Measurements from ENCODE around the gene DPH7.
A peak's percentile ranks its signal among the peaks of the same experiment; 100 is the strongest.

DNA sequence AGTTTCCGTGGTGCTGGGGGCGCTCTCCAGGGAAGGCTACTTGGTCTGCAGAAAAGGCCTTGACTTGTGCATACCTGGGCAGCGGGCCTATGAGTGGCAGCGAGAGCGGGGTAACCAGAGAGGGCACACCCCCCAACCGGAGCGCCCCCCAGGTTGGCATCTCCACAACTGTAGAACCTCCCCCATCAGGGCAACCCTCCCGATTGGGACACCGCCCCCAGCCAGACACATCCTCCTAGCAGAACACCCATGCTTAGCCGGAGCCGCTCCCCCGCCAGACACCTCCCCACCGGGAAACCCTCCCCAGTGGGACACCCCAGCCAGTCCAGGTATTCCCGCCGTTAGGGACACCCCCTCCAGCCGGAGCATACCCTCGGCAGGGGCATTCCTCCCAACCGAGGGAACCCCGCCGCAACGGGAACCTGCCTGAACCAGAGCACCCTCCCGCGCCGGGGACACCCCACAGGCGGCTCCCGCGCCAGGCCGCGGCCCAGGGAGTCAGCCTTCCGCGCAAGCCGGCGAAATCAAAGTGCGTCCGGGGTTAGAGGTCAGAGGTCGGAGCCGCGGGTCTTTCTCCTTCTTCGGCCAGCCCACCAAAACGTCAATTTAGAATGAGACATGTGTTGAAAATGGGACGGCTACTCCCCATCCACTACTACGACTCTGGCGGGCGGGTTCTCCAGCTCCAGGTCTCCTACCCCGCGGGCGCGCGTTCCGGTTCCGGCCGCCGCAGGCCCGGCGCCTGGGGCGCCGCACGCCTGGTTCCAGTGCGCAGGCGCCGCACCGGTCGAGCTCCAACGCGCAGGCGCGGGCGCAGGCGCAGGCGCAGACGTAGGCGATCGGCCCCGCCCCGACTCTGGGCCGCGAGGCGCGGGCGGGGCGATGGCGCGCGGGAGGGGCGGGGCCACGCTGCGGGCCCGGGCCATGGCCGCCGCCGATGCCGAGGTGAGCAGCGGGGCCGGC lies 39.7 kb upstream of the DPH7 start, which contains the start of gene EHMT1:
- TF ChIP-seq, protein P1, sequence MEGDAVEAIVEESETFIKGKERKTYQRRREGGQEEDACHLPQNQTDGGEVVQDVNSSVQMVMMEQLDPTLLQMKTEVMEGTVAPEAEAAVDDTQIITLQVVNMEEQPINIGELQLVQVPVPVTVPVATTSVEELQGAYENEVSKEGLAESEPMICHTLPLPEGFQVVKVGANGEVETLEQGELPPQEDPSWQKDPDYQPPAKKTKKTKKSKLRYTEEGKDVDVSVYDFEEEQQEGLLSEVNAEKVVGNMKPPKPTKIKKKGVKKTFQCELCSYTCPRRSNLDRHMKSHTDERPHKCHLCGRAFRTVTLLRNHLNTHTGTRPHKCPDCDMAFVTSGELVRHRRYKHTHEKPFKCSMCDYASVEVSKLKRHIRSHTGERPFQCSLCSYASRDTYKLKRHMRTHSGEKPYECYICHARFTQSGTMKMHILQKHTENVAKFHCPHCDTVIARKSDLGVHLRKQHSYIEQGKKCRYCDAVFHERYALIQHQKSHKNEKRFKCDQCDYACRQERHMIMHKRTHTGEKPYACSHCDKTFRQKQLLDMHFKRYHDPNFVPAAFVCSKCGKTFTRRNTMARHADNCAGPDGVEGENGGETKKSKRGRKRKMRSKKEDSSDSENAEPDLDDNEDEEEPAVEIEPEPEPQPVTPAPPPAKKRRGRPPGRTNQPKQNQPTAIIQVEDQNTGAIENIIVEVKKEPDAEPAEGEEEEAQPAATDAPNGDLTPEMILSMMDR (IDR thresholded peaks at IDR 0.05 in 8 of 11, conservative IDR thresholded peaks at IDR 0.05 in 3 of 11), result peak in 1 of 11 experiments; percentile 7
- peak; percentile 82 to 90 (median 83) for TF ChIP-seq POLR2AphosphoS5 (IDR thresholded peaks at IDR 0.05)

All from spleen (tissue), 7 donors.